SJCRH30 (cell line): Measurements from ENCODE around the gene TSPYL1. TPM values are rescaled to one million over a fixed set of nuclear protein-coding genes. Genes with fewer than 3 reads are reported as not detected.

Experiments
- DNase-seq, 2 experiments: peaks; one replicate each; pipeline ENCODE4 v3.0.0-alpha.2; 2015 to 2020
- H3K27ac ChIP-seq: fragments of 250-450 bp; sonication (Bioruptor Pico); 2 replicates; pipeline ENCODE4 v1.5.1; 2020; ENCODE audit warnings: mild to moderate bottlenecking, moderate library complexity
- H3K27me3 ChIP-seq: fragments of 250-450 bp; sonication (Bioruptor Pico); 2 replicates; pipeline ENCODE4 v1.5.1; 2020; ENCODE audit warnings: mild to moderate bottlenecking, moderate library complexity
- H3K36me3 ChIP-seq: fragments of 250-450 bp; sonication (Bioruptor Pico); 2 replicates; pipeline ENCODE4 v1.5.1; 2020; ENCODE audit warnings: mild to moderate bottlenecking, moderate library complexity
- H3K4me1 ChIP-seq: fragments of 250-450 bp; sonication (Bioruptor Pico); 2 replicates; pipeline ENCODE4 v1.5.1; 2020; ENCODE audit warnings: mild to moderate bottlenecking, moderate library complexity
- H3K4me3 ChIP-seq: fragments of 250-450 bp; sonication (Bioruptor Pico); 2 replicates; pipeline ENCODE4 v1.5.1; 2020; ENCODE audit warnings: mild to moderate bottlenecking, moderate library complexity
- H3K9me3 ChIP-seq: fragments of 250-450 bp; sonication (Bioruptor Pico); replicated peaks from 2 replicates; pipeline ENCODE4 v1.5.1; 2020; ENCODE audit warnings: mild to moderate bottlenecking, moderate library complexity
- total RNA-seq: library from RNA; depleted of rRNA; stranded (reverse); fragments of >200 nt; shearing (Covaris generic); gene quantifications from 2 replicates; pipeline ENCODE4 v1.2.3, GENCODE V29; 2014

The TSPYL1 gene
- total RNA-seq, 1 experiment from 2014 or later = 61.9 TPM

- DNase-seq = no peak
- Histone ChIP-seq H3K4me1 (peaks cover 1% of the 10 kb centered on the region; the same call in 1 of the 2 replicates), H3K4me3 (no peak overlapping the region), H3K9me3 (no peaks in the 10 kb centered on the region), H3K36me3 (no peaks in the 10 kb centered on the region; the same call in 1 of the 2 replicates), H3K27ac (no peak overlapping the region), H3K27me3 (no peaks in the 10 kb centered on the region)
These were observed 3.5 kb upstream of the TSPYL1 start for GRCh38 chr6:116283191-116283590.

- DNase-seq = no peak
- Histone ChIP-seq H3K4me3 (no peak overlapping the region), H3K4me1 (peaks cover 4% of the 10 kb centered on the region; the same call in 1 of the 2 replicates), H3K9me3 (no peaks in the 10 kb centered on the region), H3K27me3 (no peaks in the 10 kb centered on the region), H3K27ac (no peak overlapping the region), H3K36me3 (peaks cover 4% of the 10 kb centered on the region; the same call in 1 of the 2 replicates)
These were observed 3.0 kb upstream of the TSPYL1 start for GRCh38 chr6:116282698-116283097.

GRCh38 chr6:116280933-116281316 is 1.2 kb upstream of the TSPYL1 start:
- H3K4me3 ChIP-seq = peak overlapping the region; percentile 95
- H3K9me3 ChIP-seq = no peaks in the 10 kb centered on the region

GRCh38 chr6:116280161-116280932 is 617 bp upstream of the TSPYL1 start:
- Histone ChIP-seq H3K36me3 (peaks cover 9% of the 10 kb centered on the region; the same call in 1 of the 2 replicates), H3K4me3 (peak overlapping the region; percentile 95)
- DNase-seq = peak in 1 of 2 experiments; percentile 46

More at GRCh38 chr6:116280933-116281316, 1.2 kb upstream of the TSPYL1 start:
- Histone ChIP-seq H3K27ac (no peak overlapping the region; the same call in 1 of the 2 replicates), H3K27me3 (no peaks in the 10 kb centered on the region), H3K36me3 (peaks cover 9% of the 10 kb centered on the region; the same call in 1 of the 2 replicates), H3K4me1 (peaks cover 9% of the 10 kb centered on the region; the same call in 1 of the 2 replicates)
- DNase-seq = no peak

GRCh38 chr6:116278854-116279231 is 887 bp downstream of the TSPYL1 start:
- peak; percentile 21 to 47 for DNase-seq
- peaks cover 9% of the 10 kb centered on the region; the same call in 1 of the 2 replicates for H3K4me1 ChIP-seq
- H3K36me3 ChIP-seq = peaks cover 12% of the 10 kb centered on the region; the same call in 1 of the 2 replicates
- H3K27ac ChIP-seq = peak overlapping the region; percentile 84
- H3K9me3 ChIP-seq = no peaks in the 10 kb centered on the region
- H3K27me3 ChIP-seq = no peaks in the 10 kb centered on the region
- H3K4me3 ChIP-seq = peak overlapping the region; percentile 95

More at GRCh38 chr6:116280161-116280932, 617 bp upstream of the TSPYL1 start:
- H3K9me3 ChIP-seq = no peaks in the 10 kb centered on the region
- no peaks in the 10 kb centered on the region for H3K27me3 ChIP-seq
- H3K4me1 ChIP-seq = peaks cover 9% of the 10 kb centered on the region; the same call in 1 of the 2 replicates
- H3K27ac ChIP-seq = peak overlapping the region; percentile 84

GRCh38 chr6:116278481-116278829 is 1.3 kb downstream of the TSPYL1 start:
- peaks cover 12% of the 10 kb centered on the region; the same call in 1 of the 2 replicates for H3K36me3 ChIP-seq
- H3K27me3 ChIP-seq = no peaks in the 10 kb centered on the region
- DNase-seq = no peak
- peaks cover 9% of the 10 kb centered on the region; the same call in 1 of the 2 replicates for H3K4me1 ChIP-seq
- peak overlapping the region; percentile 95 for H3K4me3 ChIP-seq
- no peaks in the 10 kb centered on the region for H3K9me3 ChIP-seq
- peak overlapping the region; percentile 84; the same call in 1 of the 2 replicates for H3K27ac ChIP-seq

GRCh38 chr6:116277124-116277523 is 2.6 kb downstream of the TSPYL1 start:
- H3K4me1 ChIP-seq = peaks cover 9% of the 10 kb centered on the region; the same call in 1 of the 2 replicates
- H3K36me3 ChIP-seq = peaks cover 12% of the 10 kb centered on the region; the same call in 1 of the 2 replicates
- no peaks in the 10 kb centered on the region for H3K27me3 ChIP-seq
- DNase-seq = no peak
- no peaks in the 10 kb centered on the region for H3K9me3 ChIP-seq
- H3K27ac ChIP-seq = no peak overlapping the region
- peak overlapping the region; percentile 20 for H3K4me3 ChIP-seq

- no peak for DNase-seq
- Histone ChIP-seq H3K36me3 (peaks cover 3% of the 10 kb centered on the region), H3K9me3 (no peaks in the 10 kb centered on the region), H3K4me3 (no peak overlapping the region), H3K27me3 (no peaks in the 10 kb centered on the region), H3K4me1 (no peaks in the 10 kb centered on the region), H3K27ac (no peak overlapping the region)
These were observed 8.5 kb downstream of the TSPYL1 start for GRCh38 chr6:116271149-116271708.

- H3K9me3 ChIP-seq = no peaks in the 10 kb centered on the region
- H3K27ac ChIP-seq = no peak overlapping the region
- H3K4me1 ChIP-seq = no peaks in the 10 kb centered on the region
- H3K36me3 ChIP-seq = peaks cover 3% of the 10 kb centered on the region; the same call in 1 of the 2 replicates
- H3K4me3 ChIP-seq = no peak overlapping the region
- no peaks in the 10 kb centered on the region for H3K27me3 ChIP-seq
- peak; percentile 26 to 84 for DNase-seq
These were observed 11.0 kb downstream of the TSPYL1 start for GRCh38 chr6:116268589-116269293.

GRCh38 chr6:116267836-116268588 is 11.7 kb downstream of the TSPYL1 start:
- Histone ChIP-seq H3K27ac (no peak overlapping the region), H3K9me3 (0 out of 2 replicates have a peak, but pooled peaks cover 3% of the 10 kb centered on the region)
- no peak for DNase-seq

GRCh38 chr6:116266803-116267202 is 12.9 kb downstream of the TSPYL1 start:
- DNase-seq = no peak
- H3K27ac ChIP-seq = no peak overlapping the region

More at GRCh38 chr6:116267836-116268588, 11.7 kb downstream of the TSPYL1 start:
- Histone ChIP-seq H3K27me3 (no peaks in the 10 kb centered on the region), H3K4me1 (no peaks in the 10 kb centered on the region), H3K36me3 (peaks cover 3% of the 10 kb centered on the region; the same call in 1 of the 2 replicates), H3K4me3 (no peak overlapping the region)

GRCh38 chr6:116265041-116265829 is 14.5 kb downstream of the TSPYL1 start:
- no peak for DNase-seq
- H3K27ac ChIP-seq = no peak overlapping the region
- peaks cover 5% of the 10 kb centered on the region; the same call in 1 of the 2 replicates for H3K36me3 ChIP-seq
- H3K9me3 ChIP-seq = 0 out of 2 replicates have a peak, but pooled peaks cover 4% of the 10 kb centered on the region
- no peak overlapping the region for H3K4me3 ChIP-seq
- H3K4me1 ChIP-seq = no peaks in the 10 kb centered on the region
- H3K27me3 ChIP-seq = no peaks in the 10 kb centered on the region

More at GRCh38 chr6:116266803-116267202, 12.9 kb downstream of the TSPYL1 start:
- Histone ChIP-seq H3K27me3 (no peaks in the 10 kb centered on the region), H3K4me1 (no peaks in the 10 kb centered on the region), H3K36me3 (peaks cover 3% of the 10 kb centered on the region; the same call in 1 of the 2 replicates), H3K4me3 (no peak overlapping the region), H3K9me3 (0 out of 2 replicates have a peak, but pooled peaks cover 4% of the 10 kb centered on the region)

GRCh38 chr6:116263353-116263752 is 16.4 kb downstream of the TSPYL1 start:
- H3K4me1 ChIP-seq = no peaks in the 10 kb centered on the region
- H3K9me3 ChIP-seq = 0 out of 2 replicates have a peak, but pooled peaks cover 4% of the 10 kb centered on the region
- H3K36me3 ChIP-seq = peaks cover 5% of the 10 kb centered on the region; the same call in 1 of the 2 replicates
- no peaks in the 10 kb centered on the region for H3K27me3 ChIP-seq
- DNase-seq = no peak
- no peak overlapping the region for H3K4me3 ChIP-seq
- no peak overlapping the region for H3K27ac ChIP-seq
